HCT116 (cell line): ENCODE measurements around the gene PPP3R1.

Source experiments
- CEBPB ChIP-seq: IDR thresholded peaks from 2 replicates; pipeline ENCODE4 v1.6.1; 2012; ENCODE audit warnings: low read depth
- CTCF ChIP-seq, 3 experiments: fragments of 200-600 bp in 1 of 3; sonication (generic) in 1 of 3; IDR thresholded peaks in 2 of 3; conservative IDR thresholded peaks in 1 of 3; 2 replicates each; pipeline ENCODE4 v1.5.1; 2012 to 2017; ENCODE audit warnings: low read depth in 2 of 3, low read length in 2 of 3, antibody characterized with exemption in 1 of 3, borderline replicate concordance in 1 of 3, control low read depth in 1 of 3, mild to moderate bottlenecking in 1 of 3, mixed read lengths in 1 of 3, mixed run types in 1 of 3, moderate library complexity in 1 of 3; ENCODE audit not compliant: insufficient read depth in 1 of 3
- EGR1 ChIP-seq: IDR thresholded peaks from 2 replicates; pipeline ENCODE4 v1.6.1; 2012; ENCODE audit warnings: low read depth
- ELF1 ChIP-seq: IDR thresholded peaks from 2 replicates; pipeline ENCODE4 v1.6.1; 2012; ENCODE audit warnings: low read depth, borderline replicate concordance
- EZH2 ChIP-seq: fragments of 200-600 bp; sonication (generic); IDR thresholded peaks from 2 replicates; pipeline ENCODE4 v1.6.1; 2017; ENCODE audit warnings: antibody characterized with exemption, mixed run types
- POLR2A ChIP-seq: IDR thresholded peaks from 2 replicates; pipeline ENCODE4 v1.7.0; 2011; ENCODE audit warnings: borderline replicate concordance; ENCODE audit not compliant: insufficient read depth, insufficient read length; ENCODE audit errors: extremely low read depth
- POLR2AphosphoS5 ChIP-seq: IDR thresholded peaks from 2 replicates; pipeline ENCODE4 v1.6.1; 2011; ENCODE audit warnings: mild to moderate bottlenecking, low read depth, low read length, moderate library complexity
- SRF ChIP-seq: IDR thresholded peaks from 2 replicates; pipeline ENCODE4 v1.6.1; 2012; ENCODE audit warnings: low read depth
- ZNF274 ChIP-seq: fragments of 200-500 bp; sonication (Bioruptor generic); IDR thresholded peaks from 2 replicates; pipeline ENCODE4 v1.6.1; 2014; ENCODE audit warnings: mild to moderate bottlenecking, low read depth, low read length, inconsistent platforms
- TF ChIP-seq, protein P1 (sequence below): IDR thresholded peaks from 2 replicates; pipeline ENCODE4 v1.6.1; 2012; ENCODE audit warnings: low read depth
- TF ChIP-seq, protein P2 (sequence below): IDR thresholded peaks from 2 replicates; pipeline ENCODE4 v1.6.1; 2011; ENCODE audit warnings: mild to moderate bottlenecking, low read length, moderate library complexity; ENCODE audit not compliant: insufficient replicate concordance; ENCODE audit errors: extremely low read depth

GRCh38 chr2:68190991-68191731 is 61.2 kb downstream of the PPP3R1 start:
- TF ChIP-seq CTCF (IDR thresholded peaks at IDR 0.05 in 2 of 3, conservative IDR thresholded peaks at IDR 0.05 in 1 of 3; ENCODE audit: borderline replicate concordance in 1 of 3, insufficient read depth in 1 of 3, low read depth in 2 of 3, low read length in 2 of 3) (no peak), SRF (no peak), ZNF274 (no peak), POLR2AphosphoS5 (no peak), POLR2A (no peak), EGR1 (no peak), ELF1 (no peak), EZH2 (no peak), CEBPB (peak; percentile 73)
- TF ChIP-seq, protein P1, sequence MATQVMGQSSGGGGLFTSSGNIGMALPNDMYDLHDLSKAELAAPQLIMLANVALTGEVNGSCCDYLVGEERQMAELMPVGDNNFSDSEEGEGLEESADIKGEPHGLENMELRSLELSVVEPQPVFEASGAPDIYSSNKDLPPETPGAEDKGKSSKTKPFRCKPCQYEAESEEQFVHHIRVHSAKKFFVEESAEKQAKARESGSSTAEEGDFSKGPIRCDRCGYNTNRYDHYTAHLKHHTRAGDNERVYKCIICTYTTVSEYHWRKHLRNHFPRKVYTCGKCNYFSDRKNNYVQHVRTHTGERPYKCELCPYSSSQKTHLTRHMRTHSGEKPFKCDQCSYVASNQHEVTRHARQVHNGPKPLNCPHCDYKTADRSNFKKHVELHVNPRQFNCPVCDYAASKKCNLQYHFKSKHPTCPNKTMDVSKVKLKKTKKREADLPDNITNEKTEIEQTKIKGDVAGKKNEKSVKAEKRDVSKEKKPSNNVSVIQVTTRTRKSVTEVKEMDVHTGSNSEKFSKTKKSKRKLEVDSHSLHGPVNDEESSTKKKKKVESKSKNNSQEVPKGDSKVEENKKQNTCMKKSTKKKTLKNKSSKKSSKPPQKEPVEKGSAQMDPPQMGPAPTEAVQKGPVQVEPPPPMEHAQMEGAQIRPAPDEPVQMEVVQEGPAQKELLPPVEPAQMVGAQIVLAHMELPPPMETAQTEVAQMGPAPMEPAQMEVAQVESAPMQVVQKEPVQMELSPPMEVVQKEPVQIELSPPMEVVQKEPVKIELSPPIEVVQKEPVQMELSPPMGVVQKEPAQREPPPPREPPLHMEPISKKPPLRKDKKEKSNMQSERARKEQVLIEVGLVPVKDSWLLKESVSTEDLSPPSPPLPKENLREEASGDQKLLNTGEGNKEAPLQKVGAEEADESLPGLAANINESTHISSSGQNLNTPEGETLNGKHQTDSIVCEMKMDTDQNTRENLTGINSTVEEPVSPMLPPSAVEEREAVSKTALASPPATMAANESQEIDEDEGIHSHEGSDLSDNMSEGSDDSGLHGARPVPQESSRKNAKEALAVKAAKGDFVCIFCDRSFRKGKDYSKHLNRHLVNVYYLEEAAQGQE: no peak
- TF ChIP-seq, protein P2, sequence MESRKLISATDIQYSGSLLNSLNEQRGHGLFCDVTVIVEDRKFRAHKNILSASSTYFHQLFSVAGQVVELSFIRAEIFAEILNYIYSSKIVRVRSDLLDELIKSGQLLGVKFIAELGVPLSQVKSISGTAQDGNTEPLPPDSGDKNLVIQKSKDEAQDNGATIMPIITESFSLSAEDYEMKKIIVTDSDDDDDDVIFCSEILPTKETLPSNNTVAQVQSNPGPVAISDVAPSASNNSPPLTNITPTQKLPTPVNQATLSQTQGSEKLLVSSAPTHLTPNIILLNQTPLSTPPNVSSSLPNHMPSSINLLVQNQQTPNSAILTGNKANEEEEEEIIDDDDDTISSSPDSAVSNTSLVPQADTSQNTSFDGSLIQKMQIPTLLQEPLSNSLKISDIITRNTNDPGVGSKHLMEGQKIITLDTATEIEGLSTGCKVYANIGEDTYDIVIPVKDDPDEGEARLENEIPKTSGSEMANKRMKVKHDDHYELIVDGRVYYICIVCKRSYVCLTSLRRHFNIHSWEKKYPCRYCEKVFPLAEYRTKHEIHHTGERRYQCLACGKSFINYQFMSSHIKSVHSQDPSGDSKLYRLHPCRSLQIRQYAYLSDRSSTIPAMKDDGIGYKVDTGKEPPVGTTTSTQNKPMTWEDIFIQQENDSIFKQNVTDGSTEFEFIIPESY: no peak
